Measurements from ENCODE around the gene MRPL34. TPM values are rescaled to one million over a fixed set of nuclear protein-coding genes. Genes with fewer than 3 reads are reported as not detected.

MRPL34 gene
- total and polyA plus RNA-seq, 4 donors, result 22.3 to 137 (median 93.4) TPM

DNA sequence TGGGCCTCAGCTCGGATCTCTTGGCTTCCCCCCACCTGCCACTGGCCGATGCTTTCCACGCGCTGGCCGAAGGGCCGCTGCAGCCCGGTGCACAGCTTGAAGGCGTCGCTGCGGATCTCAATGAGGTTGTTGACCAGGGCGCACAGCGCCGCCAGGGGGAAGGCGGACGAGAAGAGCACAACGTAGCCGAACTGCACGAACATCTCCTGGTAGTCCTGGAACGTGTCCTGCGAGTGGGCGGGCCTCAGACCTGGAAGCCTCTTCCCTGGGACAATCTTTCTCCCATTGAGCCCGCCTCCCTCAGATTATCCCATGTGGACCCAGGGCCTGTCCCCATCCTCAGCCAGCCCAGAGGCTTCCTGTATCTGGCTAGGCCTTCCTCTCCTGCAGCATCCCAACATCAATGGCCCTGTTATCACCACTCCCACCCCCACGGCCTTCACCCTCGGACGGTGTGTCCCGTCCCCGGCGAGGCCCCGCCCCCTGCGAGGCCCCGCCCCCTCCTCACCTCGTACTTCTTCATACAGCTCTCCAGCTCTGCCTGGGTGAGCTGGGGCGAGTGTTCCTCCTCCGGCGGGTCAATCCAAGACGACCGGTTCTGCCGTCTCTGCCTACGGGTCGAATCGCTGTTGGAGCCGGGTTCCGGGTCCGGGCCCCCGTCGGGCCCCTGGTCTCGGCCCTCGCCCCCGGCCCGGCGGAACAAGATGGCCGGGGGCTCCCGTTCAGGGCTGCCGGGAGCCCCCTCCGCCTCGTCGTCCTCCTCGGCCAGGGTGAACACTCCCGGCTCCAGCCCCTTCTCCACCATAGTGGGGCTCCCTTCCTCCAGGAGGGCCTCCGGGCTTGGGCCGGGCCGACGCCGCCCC lies 22.2 kb downstream of the MRPL34 start:
- peaks cover 0 to 8% (median 3%) of the 10 kb centered on the region in 5 donors for H3K4me1 ChIP-seq (ENCODE audit: control insufficient read depth in 5 of 5, insufficient read depth in 5 of 5, low read length in 5 of 5)
- no peak overlapping the region for H3K27ac ChIP-seq (ENCODE audit: low read depth in 1 of 2, low read length in 1 of 2)
- H3K9ac ChIP-seq (ENCODE audit: insufficient read depth in 1 of 2, low read length in 2 of 2), result no peak overlapping the region
- TF ChIP-seq, protein P1, sequence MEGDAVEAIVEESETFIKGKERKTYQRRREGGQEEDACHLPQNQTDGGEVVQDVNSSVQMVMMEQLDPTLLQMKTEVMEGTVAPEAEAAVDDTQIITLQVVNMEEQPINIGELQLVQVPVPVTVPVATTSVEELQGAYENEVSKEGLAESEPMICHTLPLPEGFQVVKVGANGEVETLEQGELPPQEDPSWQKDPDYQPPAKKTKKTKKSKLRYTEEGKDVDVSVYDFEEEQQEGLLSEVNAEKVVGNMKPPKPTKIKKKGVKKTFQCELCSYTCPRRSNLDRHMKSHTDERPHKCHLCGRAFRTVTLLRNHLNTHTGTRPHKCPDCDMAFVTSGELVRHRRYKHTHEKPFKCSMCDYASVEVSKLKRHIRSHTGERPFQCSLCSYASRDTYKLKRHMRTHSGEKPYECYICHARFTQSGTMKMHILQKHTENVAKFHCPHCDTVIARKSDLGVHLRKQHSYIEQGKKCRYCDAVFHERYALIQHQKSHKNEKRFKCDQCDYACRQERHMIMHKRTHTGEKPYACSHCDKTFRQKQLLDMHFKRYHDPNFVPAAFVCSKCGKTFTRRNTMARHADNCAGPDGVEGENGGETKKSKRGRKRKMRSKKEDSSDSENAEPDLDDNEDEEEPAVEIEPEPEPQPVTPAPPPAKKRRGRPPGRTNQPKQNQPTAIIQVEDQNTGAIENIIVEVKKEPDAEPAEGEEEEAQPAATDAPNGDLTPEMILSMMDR (IDR thresholded peaks at IDR 0.05; ENCODE audit: control extremely low read depth, extremely low read depth), result no peak
- peaks cover 0 to 9% (median 2%) of the 10 kb centered on the region in 3 donors for H3K27me3 ChIP-seq (ENCODE audit: control insufficient read depth in 3 of 3, insufficient read depth in 3 of 3, low read length in 2 of 3)
- H3K4me3 ChIP-seq, result peak overlapping the region; percentile 24
- peak; percentile 75 for ATAC-seq (ENCODE audit: insufficient read depth, low FRiP score)
- DNase-seq, result peak; percentile 63 to 77 (median 72)
- WGBS, 2 donors, result 34 to 40% methylated on average over 58 to 64 of the region's 64 CpGs
- H3K36me3 ChIP-seq (ENCODE audit: control insufficient read depth in 4 of 4, insufficient read depth in 4 of 4, low read length in 4 of 4), result peaks cover 0 to 14% (median 2%) of the 10 kb centered on the region in 4 donors
- H3K9me3 ChIP-seq (ENCODE audit: control insufficient read depth in 4 of 4, insufficient read depth in 3 of 4, low read length in 3 of 4), result no peaks in the 10 kb centered on the region

DNA sequence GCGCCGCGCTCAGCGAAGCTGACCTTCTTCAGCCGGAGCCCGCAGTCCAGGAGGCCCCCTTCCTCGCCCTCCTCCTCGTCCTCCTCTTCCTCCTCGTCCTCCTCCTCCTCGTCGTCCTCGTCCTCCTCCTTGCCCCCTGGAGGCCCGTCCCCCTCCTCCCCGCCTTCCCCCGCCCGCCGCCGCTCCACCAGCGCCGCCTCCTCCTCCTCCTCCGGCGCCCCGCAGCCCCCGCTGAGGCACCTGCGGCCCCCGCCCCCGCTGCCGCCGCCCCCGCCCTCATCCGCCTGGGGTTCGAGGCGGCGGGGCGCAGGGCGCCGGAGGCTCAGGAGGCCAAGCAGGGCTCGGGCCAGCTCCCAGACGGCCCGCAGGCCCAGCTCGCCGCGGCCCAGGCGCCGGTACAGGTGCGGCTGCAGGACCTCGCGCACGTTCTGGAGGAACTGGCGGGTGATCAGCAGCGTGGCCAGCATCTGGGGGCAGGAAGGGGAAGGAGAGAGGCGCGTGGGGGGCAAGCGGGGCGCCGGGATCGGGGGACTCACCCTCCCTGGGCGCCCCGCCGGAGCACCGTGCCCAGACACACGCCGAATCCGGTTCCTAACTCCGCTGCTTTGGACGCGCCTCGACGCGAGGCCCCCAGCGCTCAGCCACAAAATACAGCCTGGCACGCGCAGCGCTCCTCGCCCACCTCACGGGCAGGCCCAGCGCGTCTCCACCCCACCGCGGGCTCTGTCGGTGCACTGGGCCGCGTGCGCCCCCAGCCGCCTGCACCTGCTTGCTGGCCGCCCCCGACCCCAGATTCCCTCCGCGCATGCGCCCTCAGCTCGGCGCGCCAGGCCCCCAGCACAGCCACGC lies 23.1 kb downstream of the MRPL34 start:
- Histone ChIP-seq H3K9me3 (ENCODE audit: control insufficient read depth in 4 of 4, insufficient read depth in 3 of 4, low read length in 3 of 4) (no peaks in the 10 kb centered on the region), H3K27me3 (ENCODE audit: control insufficient read depth in 3 of 3, insufficient read depth in 3 of 3, low read length in 2 of 3) (peaks cover 0 to 9% (median 2%) of the 10 kb centered on the region in 3 donors), H3K4me3 (peak overlapping the region; percentile 24), H3K9ac (ENCODE audit: insufficient read depth in 1 of 2, low read length in 2 of 2) (no peak overlapping the region), H3K27ac (ENCODE audit: low read depth in 1 of 2, low read length in 1 of 2) (no peak overlapping the region), H3K4me1 (ENCODE audit: control insufficient read depth in 5 of 5, insufficient read depth in 5 of 5, low read length in 5 of 5) (peaks cover 0 to 13% (median 1%) of the 10 kb centered on the region in 5 donors), H3K36me3 (ENCODE audit: control insufficient read depth in 4 of 4, insufficient read depth in 4 of 4, low read length in 4 of 4) (peaks cover 0 to 14% (median 2%) of the 10 kb centered on the region in 4 donors)
- DNase-seq, result no peak
- TF ChIP-seq, protein P1 (IDR thresholded peaks at IDR 0.05; ENCODE audit: control extremely low read depth, extremely low read depth), result no peak
- WGBS, 2 donors, result 8 to 27% methylated on average over 56 to 94 of the region's 94 CpGs
- ATAC-seq (ENCODE audit: insufficient read depth, low FRiP score), result no peak

DNA sequence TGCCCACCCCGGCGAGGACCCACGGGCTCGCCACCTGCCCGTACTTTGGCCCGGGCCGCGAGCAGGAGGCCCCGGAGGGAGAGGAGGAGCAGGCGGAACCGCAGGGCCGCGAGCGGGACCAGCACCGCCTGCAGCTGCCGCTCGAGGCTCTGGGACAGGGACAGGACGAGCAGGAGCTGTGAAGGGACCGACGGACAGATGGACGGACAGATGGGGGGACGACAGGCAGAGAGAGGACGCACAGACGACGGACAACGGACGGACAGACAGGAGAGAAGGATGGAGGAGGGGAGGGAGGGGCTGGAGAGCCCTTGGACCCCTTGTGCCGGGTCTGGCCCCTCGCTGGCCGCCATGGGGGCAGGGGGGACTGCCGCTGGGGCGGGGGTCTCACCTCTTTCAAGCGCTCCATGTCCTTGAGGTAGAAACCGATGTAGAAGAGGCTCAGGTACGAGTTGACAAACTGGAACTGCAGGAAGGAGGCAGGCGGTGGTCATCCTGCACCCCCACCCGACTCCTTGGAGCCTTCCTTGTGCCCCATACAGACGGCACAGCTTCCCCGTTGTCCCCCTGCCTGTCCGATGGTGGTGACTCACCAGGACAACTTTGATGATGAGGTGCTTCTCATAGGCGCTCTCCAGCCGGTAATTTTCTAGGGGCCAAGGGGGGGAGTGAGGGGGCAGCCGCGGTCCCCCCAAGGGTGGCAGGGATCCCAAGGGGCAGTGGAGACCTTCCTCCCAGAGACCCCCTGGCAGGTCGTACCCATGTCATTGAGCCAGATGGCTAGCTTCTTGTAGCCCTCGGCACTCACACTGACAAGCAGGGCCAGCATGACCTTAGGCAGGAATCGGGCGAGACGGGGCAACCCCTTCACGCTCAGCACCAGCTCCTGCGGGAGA lies 23.9 kb downstream of the MRPL34 start:
- 65 to 74% methylated on average over 49 to 51 of the region's 51 CpGs for WGBS, 2 donors
- H3K36me3 ChIP-seq (ENCODE audit: control insufficient read depth in 4 of 4, insufficient read depth in 4 of 4, low read length in 4 of 4), result peaks cover 0 to 13% (median 2%) of the 10 kb centered on the region in 4 donors
- peaks cover 0 to 9% (median 2%) of the 10 kb centered on the region in 3 donors for H3K27me3 ChIP-seq (ENCODE audit: control insufficient read depth in 3 of 3, insufficient read depth in 3 of 3, low read length in 2 of 3)
- ATAC-seq (ENCODE audit: insufficient read depth, low FRiP score), result no peak
- TF ChIP-seq, protein P1 (IDR thresholded peaks at IDR 0.05; ENCODE audit: control extremely low read depth, extremely low read depth), result no peak
- no peak overlapping the region for H3K4me3 ChIP-seq
- no peaks in the 10 kb centered on the region for H3K9me3 ChIP-seq (ENCODE audit: control insufficient read depth in 4 of 4, insufficient read depth in 3 of 4, low read length in 3 of 4)
- no peak for DNase-seq
- no peak overlapping the region for H3K9ac ChIP-seq (ENCODE audit: insufficient read depth in 1 of 2, low read length in 2 of 2)
- H3K27ac ChIP-seq (ENCODE audit: low read depth in 1 of 2, low read length in 1 of 2), result no peak overlapping the region
- H3K4me1 ChIP-seq (ENCODE audit: control insufficient read depth in 5 of 5, insufficient read depth in 5 of 5, low read length in 5 of 5), result peaks cover 0 to 17% (median 6%) of the 10 kb centered on the region in 5 donors
